Measurements from ENCODE around the gene RAB20.

The RAB20 gene

DNA sequence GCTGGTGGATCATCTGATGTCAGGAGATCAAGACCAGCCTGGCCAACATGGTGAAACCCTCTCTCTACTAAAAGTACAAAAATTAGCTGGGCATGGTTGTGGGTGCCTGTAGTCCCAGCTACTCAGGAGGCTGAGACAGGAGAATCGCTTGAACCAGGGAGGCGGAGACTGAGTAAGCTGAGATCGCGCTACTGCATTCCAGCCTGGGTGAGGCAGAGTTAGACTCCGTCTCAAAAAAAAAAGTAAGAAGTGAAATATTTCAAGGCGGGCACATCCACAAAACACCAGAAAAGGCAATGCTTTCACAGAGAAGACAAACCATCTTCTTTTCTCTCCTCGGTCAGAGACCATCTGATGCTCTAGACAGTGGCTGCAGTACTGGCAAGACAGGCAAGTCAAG lies 8.4 kb upstream of the RAB20 start:
- peak; percentile 30; the same call in 1 of the 3 replicates for ATAC-seq

DNA sequence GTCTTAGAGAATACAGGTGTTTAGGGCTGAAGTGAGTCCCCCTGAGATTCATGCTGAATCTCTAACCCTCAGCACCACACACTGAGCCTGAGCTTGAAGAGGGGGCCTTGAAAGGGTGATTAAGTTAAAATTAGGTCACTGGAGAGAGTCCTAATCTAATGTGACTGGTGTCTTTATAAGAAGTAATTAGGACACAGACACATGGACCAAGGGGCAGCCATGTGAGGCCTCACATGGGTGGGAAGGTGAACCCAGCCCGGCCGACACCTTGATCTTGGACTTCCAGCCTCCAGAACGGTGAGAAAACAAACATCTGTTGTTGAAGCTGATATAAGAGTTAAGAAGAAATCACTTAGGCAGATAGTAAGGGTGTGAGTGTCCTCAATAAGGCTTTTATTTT lies 7.1 kb upstream of the RAB20 start:
- ATAC-seq, result no peak

DNA sequence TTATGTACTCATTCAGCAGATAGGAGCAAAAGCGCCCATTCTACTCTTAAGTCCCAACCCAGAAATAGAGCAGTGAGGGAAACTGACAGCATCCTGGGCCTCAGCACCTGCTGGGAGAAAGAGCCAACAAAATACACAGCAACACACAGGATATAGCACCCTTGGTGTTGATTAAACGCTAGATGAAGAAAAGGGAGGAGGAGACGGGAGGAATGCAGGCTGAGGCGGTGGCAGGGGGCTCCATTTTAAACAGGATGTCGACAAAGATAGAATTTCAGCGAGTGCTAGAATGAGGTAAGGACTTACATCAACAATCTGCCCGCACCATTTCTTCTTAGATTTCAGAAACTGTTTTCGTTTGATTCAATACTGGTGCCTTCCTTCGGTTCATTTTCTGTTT lies 4.6 kb upstream of the RAB20 start:
- ATAC-seq, result no peak
- TF ChIP-seq, protein P1, sequence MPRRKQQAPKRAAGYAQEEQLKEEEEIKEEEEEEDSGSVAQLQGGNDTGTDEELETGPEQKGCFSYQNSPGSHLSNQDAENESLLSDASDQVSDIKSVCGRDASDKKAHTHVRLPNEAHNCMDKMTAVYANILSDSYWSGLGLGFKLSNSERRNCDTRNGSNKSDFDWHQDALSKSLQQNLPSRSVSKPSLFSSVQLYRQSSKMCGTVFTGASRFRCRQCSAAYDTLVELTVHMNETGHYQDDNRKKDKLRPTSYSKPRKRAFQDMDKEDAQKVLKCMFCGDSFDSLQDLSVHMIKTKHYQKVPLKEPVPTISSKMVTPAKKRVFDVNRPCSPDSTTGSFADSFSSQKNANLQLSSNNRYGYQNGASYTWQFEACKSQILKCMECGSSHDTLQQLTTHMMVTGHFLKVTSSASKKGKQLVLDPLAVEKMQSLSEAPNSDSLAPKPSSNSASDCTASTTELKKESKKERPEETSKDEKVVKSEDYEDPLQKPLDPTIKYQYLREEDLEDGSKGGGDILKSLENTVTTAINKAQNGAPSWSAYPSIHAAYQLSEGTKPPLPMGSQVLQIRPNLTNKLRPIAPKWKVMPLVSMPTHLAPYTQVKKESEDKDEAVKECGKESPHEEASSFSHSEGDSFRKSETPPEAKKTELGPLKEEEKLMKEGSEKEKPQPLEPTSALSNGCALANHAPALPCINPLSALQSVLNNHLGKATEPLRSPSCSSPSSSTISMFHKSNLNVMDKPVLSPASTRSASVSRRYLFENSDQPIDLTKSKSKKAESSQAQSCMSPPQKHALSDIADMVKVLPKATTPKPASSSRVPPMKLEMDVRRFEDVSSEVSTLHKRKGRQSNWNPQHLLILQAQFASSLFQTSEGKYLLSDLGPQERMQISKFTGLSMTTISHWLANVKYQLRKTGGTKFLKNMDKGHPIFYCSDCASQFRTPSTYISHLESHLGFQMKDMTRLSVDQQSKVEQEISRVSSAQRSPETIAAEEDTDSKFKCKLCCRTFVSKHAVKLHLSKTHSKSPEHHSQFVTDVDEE (CRISPR knock-in tag; IDR thresholded peaks at IDR 0.05), result no peak
- TF ChIP-seq, protein P2, sequence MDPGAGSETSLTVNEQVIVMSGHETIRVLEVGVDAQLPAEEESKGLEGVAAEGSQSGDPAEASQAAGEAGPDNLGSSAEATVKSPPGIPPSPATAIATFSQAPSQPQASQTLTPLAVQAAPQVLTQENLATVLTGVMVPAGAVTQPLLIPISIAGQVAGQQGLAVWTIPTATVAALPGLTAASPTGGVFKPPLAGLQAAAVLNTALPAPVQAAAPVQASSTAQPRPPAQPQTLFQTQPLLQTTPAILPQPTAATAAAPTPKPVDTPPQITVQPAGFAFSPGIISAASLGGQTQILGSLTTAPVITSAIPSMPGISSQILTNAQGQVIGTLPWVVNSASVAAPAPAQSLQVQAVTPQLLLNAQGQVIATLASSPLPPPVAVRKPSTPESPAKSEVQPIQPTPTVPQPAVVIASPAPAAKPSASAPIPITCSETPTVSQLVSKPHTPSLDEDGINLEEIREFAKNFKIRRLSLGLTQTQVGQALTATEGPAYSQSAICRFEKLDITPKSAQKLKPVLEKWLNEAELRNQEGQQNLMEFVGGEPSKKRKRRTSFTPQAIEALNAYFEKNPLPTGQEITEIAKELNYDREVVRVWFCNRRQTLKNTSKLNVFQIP (CRISPR knock-in tag; IDR thresholded peaks at IDR 0.05; ENCODE audit: borderline replicate concordance, low read depth), result no peak
- no peak for TF ChIP-seq TOX (CRISPR knock-in tag; IDR thresholded peaks at IDR 0.05; ENCODE audit: borderline replicate concordance)

More for the DNA sequence above, 7.1 kb upstream of the RAB20 start:
- TF ChIP-seq TCF4 (CRISPR knock-in tag; IDR thresholded peaks at IDR 0.05; ENCODE audit: borderline replicate concordance) (no peak), ZFP30 (CRISPR knock-in tag; IDR thresholded peaks at IDR 0.05) (no peak)

DNA sequence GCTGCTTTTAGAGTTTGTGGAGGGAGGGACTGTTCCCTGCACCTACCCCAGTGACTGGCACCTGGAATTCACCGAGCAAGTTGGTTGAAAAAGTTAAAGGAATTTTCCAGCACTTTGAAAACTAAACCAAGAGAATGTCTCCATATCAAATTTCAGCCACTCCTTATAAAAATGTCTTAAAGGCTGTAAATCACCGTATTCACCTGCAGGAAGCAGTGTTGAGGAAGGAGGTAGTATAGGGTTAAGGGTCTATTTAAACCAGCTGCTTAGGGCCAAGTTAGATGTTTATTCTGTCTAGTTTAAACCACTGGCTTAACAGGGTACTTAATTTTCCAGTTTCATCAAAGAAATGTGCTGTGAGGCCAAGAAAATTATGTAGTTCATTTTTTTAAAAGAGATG lies 3.8 kb upstream of the RAB20 start:
- ATAC-seq, result no peak
- no peak for TF ChIP-seq OSR1 (CRISPR knock-in tag; IDR thresholded peaks at IDR 0.05)
- TF ChIP-seq ZFP3 (CRISPR knock-in tag; IDR thresholded peaks at IDR 0.05), result no peak
- no peak for TF ChIP-seq PPARA (CRISPR knock-in tag; IDR thresholded peaks at IDR 0.05; ENCODE audit: borderline replicate concordance)
- TF ChIP-seq CSDC2 (CRISPR knock-in tag; IDR thresholded peaks at IDR 0.05), result no peak
- TF ChIP-seq ISL1 (CRISPR knock-in tag; IDR thresholded peaks at IDR 0.05), result no peak
- no peak for TF ChIP-seq RARB (CRISPR knock-in tag; IDR thresholded peaks at IDR 0.05)
- TF ChIP-seq ARNTL (CRISPR knock-in tag; IDR thresholded peaks at IDR 0.05; ENCODE audit: borderline replicate concordance, low read depth), result no peak
- TF ChIP-seq, protein P3, sequence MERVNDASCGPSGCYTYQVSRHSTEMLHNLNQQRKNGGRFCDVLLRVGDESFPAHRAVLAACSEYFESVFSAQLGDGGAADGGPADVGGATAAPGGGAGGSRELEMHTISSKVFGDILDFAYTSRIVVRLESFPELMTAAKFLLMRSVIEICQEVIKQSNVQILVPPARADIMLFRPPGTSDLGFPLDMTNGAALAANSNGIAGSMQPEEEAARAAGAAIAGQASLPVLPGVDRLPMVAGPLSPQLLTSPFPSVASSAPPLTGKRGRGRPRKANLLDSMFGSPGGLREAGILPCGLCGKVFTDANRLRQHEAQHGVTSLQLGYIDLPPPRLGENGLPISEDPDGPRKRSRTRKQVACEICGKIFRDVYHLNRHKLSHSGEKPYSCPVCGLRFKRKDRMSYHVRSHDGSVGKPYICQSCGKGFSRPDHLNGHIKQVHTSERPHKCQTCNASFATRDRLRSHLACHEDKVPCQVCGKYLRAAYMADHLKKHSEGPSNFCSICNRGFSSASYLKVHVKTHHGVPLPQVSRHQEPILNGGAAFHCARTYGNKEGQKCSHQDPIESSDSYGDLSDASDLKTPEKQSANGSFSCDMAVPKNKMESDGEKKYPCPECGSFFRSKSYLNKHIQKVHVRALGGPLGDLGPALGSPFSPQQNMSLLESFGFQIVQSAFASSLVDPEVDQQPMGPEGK (CRISPR knock-in tag; IDR thresholded peaks at IDR 0.05; ENCODE audit: borderline replicate concordance), result no peak
- TF ChIP-seq ZC3H10 (CRISPR knock-in tag; IDR thresholded peaks at IDR 0.05), result no peak
- TF ChIP-seq, protein P2 (CRISPR knock-in tag; IDR thresholded peaks at IDR 0.05; ENCODE audit: borderline replicate concordance, low read depth), result no peak
- TF ChIP-seq TCF4 (CRISPR knock-in tag; IDR thresholded peaks at IDR 0.05; ENCODE audit: borderline replicate concordance), result no peak

DNA sequence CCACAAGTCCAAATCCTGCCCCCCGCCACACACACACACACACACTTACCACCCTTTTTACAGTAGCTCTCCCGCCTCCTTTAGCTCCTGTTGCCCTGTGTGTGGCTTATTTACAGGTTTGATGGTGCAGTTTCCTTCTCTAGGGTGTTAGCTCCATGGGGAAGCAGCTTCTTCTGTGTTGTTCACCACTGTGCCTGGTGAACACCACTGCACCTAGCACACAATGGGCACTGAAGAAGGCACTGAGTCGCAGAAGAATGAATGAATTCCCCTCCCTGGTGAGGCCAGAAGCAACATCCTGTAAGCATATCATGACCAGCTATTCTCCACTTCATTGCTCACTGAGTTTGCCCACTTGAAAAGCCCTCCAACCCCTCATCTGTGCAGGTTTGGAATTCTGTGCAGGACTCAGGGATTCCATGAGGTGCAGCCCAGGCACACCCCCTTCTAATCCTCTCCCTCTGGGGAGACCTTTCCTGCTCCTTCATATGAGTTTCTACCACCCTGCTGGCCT lies 3.0 kb upstream of the RAB20 start:
- no peak for ATAC-seq
- TF ChIP-seq BACH2 (CRISPR knock-in tag; IDR thresholded peaks at IDR 0.05; ENCODE audit: borderline replicate concordance) (no peak), ZNF8 (CRISPR knock-in tag; IDR thresholded peaks at IDR 0.05) (no peak), ZNF565 (CRISPR knock-in tag; conservative IDR thresholded peaks at IDR 0.05; ENCODE audit: low read depth) (no peak), TOX (CRISPR knock-in tag; IDR thresholded peaks at IDR 0.05; ENCODE audit: borderline replicate concordance) (no peak), SNAI2 (CRISPR knock-in tag; IDR thresholded peaks at IDR 0.05) (no peak), RARB (CRISPR knock-in tag; IDR thresholded peaks at IDR 0.05) (no peak), OSR1 (CRISPR knock-in tag; IDR thresholded peaks at IDR 0.05) (no peak), ZC3H10 (CRISPR knock-in tag; IDR thresholded peaks at IDR 0.05) (no peak), ARNTL (CRISPR knock-in tag; IDR thresholded peaks at IDR 0.05; ENCODE audit: borderline replicate concordance, low read depth) (no peak), ZFP3 (CRISPR knock-in tag; IDR thresholded peaks at IDR 0.05) (no peak), ZNF70 (CRISPR knock-in tag; IDR thresholded peaks at IDR 0.05) (no peak), CSDC2 (CRISPR knock-in tag; IDR thresholded peaks at IDR 0.05) (no peak), ISL1 (CRISPR knock-in tag; IDR thresholded peaks at IDR 0.05) (no peak)
- TF ChIP-seq, protein P4, sequence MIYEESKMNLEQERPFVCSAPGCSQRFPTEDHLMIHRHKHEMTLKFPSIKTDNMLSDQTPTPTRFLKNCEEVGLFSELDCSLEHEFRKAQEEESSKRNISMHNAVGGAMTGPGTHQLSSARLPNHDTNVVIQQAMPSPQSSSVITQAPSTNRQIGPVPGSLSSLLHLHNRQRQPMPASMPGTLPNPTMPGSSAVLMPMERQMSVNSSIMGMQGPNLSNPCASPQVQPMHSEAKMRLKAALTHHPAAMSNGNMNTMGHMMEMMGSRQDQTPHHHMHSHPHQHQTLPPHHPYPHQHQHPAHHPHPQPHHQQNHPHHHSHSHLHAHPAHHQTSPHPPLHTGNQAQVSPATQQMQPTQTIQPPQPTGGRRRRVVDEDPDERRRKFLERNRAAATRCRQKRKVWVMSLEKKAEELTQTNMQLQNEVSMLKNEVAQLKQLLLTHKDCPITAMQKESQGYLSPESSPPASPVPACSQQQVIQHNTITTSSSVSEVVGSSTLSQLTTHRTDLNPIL (CRISPR knock-in tag; IDR thresholded peaks at IDR 0.05; ENCODE audit: low read depth), result no peak
